OCI-LY1 (cell line): Measurements from ENCODE around the gene MAFG.

Source experiments
- H2AFZ ChIP-seq: fragments of 200-600 bp; sonication (generic), shearing (Covaris generic); 2 replicates; pipeline ENCODE4 v1.6.0; 2014; ENCODE audit warnings: antibody characterized with exemption, mild to moderate bottlenecking, low read length
- H3F3A ChIP-seq: fragments of 200-600 bp; sonication (generic), shearing (Covaris generic); 2 replicates; pipeline ENCODE4 v1.6.0; 2014; ENCODE audit warnings: mild to moderate bottlenecking, antibody characterized with exemption, low read length, moderate library complexity; ENCODE audit not compliant: insufficient read depth
- H3K27ac ChIP-seq: fragments of 200-600 bp; sonication (generic); 2 replicates; pipeline ENCODE4 v1.5.1; 2014; ENCODE audit warnings: low read length, mixed run types, mild to moderate bottlenecking, low read depth; ENCODE audit not compliant: poor library complexity, severe bottlenecking
- H3K27me3 ChIP-seq: fragments of 200-600 bp; sonication (generic); 2 replicates; pipeline ENCODE4 v1.6.0; 2014; ENCODE audit warnings: antibody characterized with exemption, mild to moderate bottlenecking, low read length, moderate library complexity; ENCODE audit not compliant: insufficient read depth
- H3K36me3 ChIP-seq: fragments of 200-600 bp; sonication (generic); 2 replicates; pipeline ENCODE4 v1.6.1; 2014; ENCODE audit warnings: mild to moderate bottlenecking, antibody characterized with exemption, low read length, moderate library complexity, mixed read lengths; ENCODE audit not compliant: insufficient read depth
- H3K4me1 ChIP-seq: fragments of 200-600 bp; sonication (generic); 2 replicates; pipeline ENCODE4 v1.5.1; 2014; ENCODE audit warnings: mild to moderate bottlenecking, low read length, moderate library complexity; ENCODE audit not compliant: insufficient read depth, severe bottlenecking
- H3K4me2 ChIP-seq: fragments of 200-600 bp; sonication (generic), shearing (Covaris generic); 2 replicates; pipeline ENCODE4 v1.6.1; 2014; ENCODE audit warnings: low read length
- H3K4me3 ChIP-seq: fragments of 200-600 bp; sonication (generic); 2 replicates; pipeline ENCODE4 v1.5.1; 2014; ENCODE audit warnings: low read length, low read depth, mild to moderate bottlenecking, mixed read lengths; ENCODE audit not compliant: poor library complexity, severe bottlenecking
- H3K79me2 ChIP-seq: fragments of 200-600 bp; shearing (Covaris generic); 2 replicates; pipeline ENCODE4 v1.6.1; 2016; ENCODE audit warnings: mixed run types, low read length, mixed read lengths; ENCODE audit not compliant: insufficient read depth
- H3K9ac ChIP-seq: fragments of 200-600 bp; sonication (generic), shearing (Covaris generic); 2 replicates; pipeline ENCODE4 v1.6.1; 2014; ENCODE audit warnings: mild to moderate bottlenecking, low read length, mixed read lengths
- H3K9me2 ChIP-seq: fragments of 200-600 bp; sonication (generic), shearing (Covaris generic); 2 replicates; pipeline ENCODE4 v1.6.1; 2014; ENCODE audit warnings: low read depth, mild to moderate bottlenecking, low read length, mixed read lengths
- H3K9me3 ChIP-seq: fragments of 200-600 bp; shearing (Covaris generic); 2 replicates; pipeline ENCODE4 v1.6.1; 2014; ENCODE audit warnings: low read length, mixed read lengths
- H4K20me1 ChIP-seq: fragments of 200-600 bp; sonication (generic), shearing (Covaris generic); 2 replicates; pipeline ENCODE4 v1.6.0; 2016; ENCODE audit warnings: mild to moderate bottlenecking, low read length; ENCODE audit not compliant: insufficient read depth
- CTCF ChIP-seq: fragments of 200-600 bp; sonication (generic), shearing (Covaris generic); IDR thresholded peaks from 2 replicates; pipeline ENCODE4 v1.5.1; 2017; ENCODE audit warnings: mild to moderate bottlenecking, antibody characterized with exemption, low read length, moderate library complexity, mixed read lengths
- EZH2 ChIP-seq: fragments of 200-600 bp; sonication (generic), shearing (Covaris generic); IDR thresholded peaks from 2 replicates; pipeline ENCODE4 v1.8.0; 2017; ENCODE audit warnings: borderline replicate concordance, mixed run types, mild to moderate bottlenecking, antibody characterized with exemption, low read length, moderate library complexity, mixed read lengths

The MAFG gene

GRCh38 chr17:81967244-81967532 is 39.7 kb upstream of the MAFG start:
- Histone ChIP-seq H3K36me3 (no peaks in the 10 kb centered on the region), H3K79me2 (no peaks in the 10 kb centered on the region), H3K4me1 (peaks cover 18% of the 10 kb centered on the region), H3F3A (no peaks in the 10 kb centered on the region), H3K27me3 (peaks cover 10% of the 10 kb centered on the region; the same call in 1 of the 2 replicates), H3K9ac (no peak overlapping the region; the same call in 1 of the 2 replicates), H3K4me3 (no peak overlapping the region), H3K9me3 (no peaks in the 10 kb centered on the region), H4K20me1 (no peaks in the 10 kb centered on the region), H3K27ac (no peak overlapping the region), H3K9me2 (no peaks in the 10 kb centered on the region), H2AFZ (no peak overlapping the region), H3K4me2 (peak overlapping the region; percentile 49)
- TF ChIP-seq CTCF (no peak), EZH2 (no peak)

GRCh38 chr17:81966343-81967243 is 39.1 kb upstream of the MAFG start:
- no peak overlapping the region; the same call in 1 of the 2 replicates for H3K9ac ChIP-seq
- H3K4me1 ChIP-seq: peaks cover 18% of the 10 kb centered on the region
- H3K36me3 ChIP-seq: no peaks in the 10 kb centered on the region
- H3K9me2 ChIP-seq: no peaks in the 10 kb centered on the region
- H3K9me3 ChIP-seq: no peaks in the 10 kb centered on the region
- H3K79me2 ChIP-seq: no peaks in the 10 kb centered on the region
- TF ChIP-seq CTCF (no peak), EZH2 (no peak)
- H2AFZ ChIP-seq: no peak overlapping the region
- H3F3A ChIP-seq: no peaks in the 10 kb centered on the region
- H3K4me3 ChIP-seq: no peak overlapping the region
- no peak overlapping the region for H3K4me2 ChIP-seq
- no peak overlapping the region for H3K27ac ChIP-seq
- no peaks in the 10 kb centered on the region for H4K20me1 ChIP-seq
- peaks cover 10% of the 10 kb centered on the region; the same call in 1 of the 2 replicates for H3K27me3 ChIP-seq

- H3F3A ChIP-seq: no peaks in the 10 kb centered on the region
- H3K79me2 ChIP-seq: no peaks in the 10 kb centered on the region
- TF ChIP-seq EZH2 (no peak), CTCF (no peak)
- no peaks in the 10 kb centered on the region for H4K20me1 ChIP-seq
- no peak overlapping the region for H3K9ac ChIP-seq
- no peak overlapping the region for H3K4me3 ChIP-seq
- H2AFZ ChIP-seq: no peak overlapping the region
- peaks cover 16% of the 10 kb centered on the region; the same call in 1 of the 2 replicates for H3K27me3 ChIP-seq
- no peaks in the 10 kb centered on the region for H3K9me2 ChIP-seq
- H3K27ac ChIP-seq: no peak overlapping the region
- H3K36me3 ChIP-seq: no peaks in the 10 kb centered on the region
- peaks cover 27% of the 10 kb centered on the region for H3K4me1 ChIP-seq
- H3K9me3 ChIP-seq: no peaks in the 10 kb centered on the region
- no peak overlapping the region for H3K4me2 ChIP-seq
Observed at GRCh38 chr17:81964081-81964849, 36.7 kb upstream of the MAFG start.
